ENCODE results near the gene SULT4A1.

DNA sequence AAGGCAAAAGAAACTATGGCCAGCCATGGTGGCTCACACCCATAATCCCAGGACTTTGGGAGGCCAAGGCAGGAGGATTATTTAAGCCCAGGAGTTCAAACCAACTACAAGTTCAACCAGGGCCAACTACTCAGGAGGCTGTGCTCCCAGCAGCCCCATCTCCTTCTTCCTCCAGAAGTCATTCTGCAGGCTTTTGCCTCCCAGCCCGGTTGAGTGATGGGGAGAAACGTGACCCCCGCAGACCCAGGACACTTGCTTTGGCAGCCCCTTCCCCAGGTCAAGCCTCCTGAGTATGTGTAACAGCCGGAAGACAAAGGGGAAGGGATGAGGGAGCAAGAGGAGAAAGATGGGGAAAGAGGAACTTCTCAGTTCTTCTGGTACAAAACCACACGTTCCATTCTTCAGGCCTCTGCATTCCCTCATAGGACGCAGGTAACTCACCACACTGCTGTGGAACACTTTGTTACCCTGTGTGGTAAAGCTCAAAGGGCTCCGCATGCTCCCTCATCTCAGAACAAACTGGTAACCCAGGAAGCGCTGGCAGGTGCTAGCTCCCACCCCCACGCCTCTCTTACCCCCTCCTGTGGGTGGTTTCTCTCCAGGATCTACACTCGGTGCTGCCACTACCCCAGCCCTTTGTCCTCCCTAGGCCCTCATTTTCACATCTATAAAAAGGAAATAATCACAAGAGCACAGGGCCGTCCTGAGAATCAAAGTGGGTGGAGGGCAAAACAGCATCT lies 4.0 kb downstream of the SULT4A1 start:
- TF ChIP-seq, protein P1, sequence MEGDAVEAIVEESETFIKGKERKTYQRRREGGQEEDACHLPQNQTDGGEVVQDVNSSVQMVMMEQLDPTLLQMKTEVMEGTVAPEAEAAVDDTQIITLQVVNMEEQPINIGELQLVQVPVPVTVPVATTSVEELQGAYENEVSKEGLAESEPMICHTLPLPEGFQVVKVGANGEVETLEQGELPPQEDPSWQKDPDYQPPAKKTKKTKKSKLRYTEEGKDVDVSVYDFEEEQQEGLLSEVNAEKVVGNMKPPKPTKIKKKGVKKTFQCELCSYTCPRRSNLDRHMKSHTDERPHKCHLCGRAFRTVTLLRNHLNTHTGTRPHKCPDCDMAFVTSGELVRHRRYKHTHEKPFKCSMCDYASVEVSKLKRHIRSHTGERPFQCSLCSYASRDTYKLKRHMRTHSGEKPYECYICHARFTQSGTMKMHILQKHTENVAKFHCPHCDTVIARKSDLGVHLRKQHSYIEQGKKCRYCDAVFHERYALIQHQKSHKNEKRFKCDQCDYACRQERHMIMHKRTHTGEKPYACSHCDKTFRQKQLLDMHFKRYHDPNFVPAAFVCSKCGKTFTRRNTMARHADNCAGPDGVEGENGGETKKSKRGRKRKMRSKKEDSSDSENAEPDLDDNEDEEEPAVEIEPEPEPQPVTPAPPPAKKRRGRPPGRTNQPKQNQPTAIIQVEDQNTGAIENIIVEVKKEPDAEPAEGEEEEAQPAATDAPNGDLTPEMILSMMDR (IDR thresholded peaks at IDR 0.05): no peak
- TF ChIP-seq POLR2A (IDR thresholded peaks at IDR 0.05): no peak

Measured in body of pancreas (tissue), 4 donors.